Keratinocyte (primary cell): Measurements from ENCODE around the gene COA8.

Experiments used
- EZH2 ChIP-seq: IDR thresholded peaks from one replicate; pipeline ENCODE4 v1.6.1; 2012; ENCODE audit warnings: inconsistent platforms, mild to moderate bottlenecking, low read length, moderate library complexity
- TF ChIP-seq, protein P1 (sequence below), 3 experiments: IDR thresholded peaks in 1 of 3; conservative IDR thresholded peaks in 1 of 3; optimal IDR thresholded peaks in 1 of 3; 2 replicates in 2 of 3; 3 replicates in 1 of 3; pipeline versions ENCODE3 to v1.5.1; 2011; ENCODE audit warnings: low read length in 3 of 3, mild to moderate bottlenecking in 3 of 3, moderate library complexity in 2 of 3, control low read depth in 1 of 3, inconsistent platforms in 1 of 3; ENCODE audit not compliant: insufficient read depth in 2 of 3; ENCODE audit errors: extremely low read depth in 1 of 3

GRCh38 chr14:103545915-103546651 lies 16.7 kb upstream of the COA8 start:
- TF ChIP-seq, protein P1, sequence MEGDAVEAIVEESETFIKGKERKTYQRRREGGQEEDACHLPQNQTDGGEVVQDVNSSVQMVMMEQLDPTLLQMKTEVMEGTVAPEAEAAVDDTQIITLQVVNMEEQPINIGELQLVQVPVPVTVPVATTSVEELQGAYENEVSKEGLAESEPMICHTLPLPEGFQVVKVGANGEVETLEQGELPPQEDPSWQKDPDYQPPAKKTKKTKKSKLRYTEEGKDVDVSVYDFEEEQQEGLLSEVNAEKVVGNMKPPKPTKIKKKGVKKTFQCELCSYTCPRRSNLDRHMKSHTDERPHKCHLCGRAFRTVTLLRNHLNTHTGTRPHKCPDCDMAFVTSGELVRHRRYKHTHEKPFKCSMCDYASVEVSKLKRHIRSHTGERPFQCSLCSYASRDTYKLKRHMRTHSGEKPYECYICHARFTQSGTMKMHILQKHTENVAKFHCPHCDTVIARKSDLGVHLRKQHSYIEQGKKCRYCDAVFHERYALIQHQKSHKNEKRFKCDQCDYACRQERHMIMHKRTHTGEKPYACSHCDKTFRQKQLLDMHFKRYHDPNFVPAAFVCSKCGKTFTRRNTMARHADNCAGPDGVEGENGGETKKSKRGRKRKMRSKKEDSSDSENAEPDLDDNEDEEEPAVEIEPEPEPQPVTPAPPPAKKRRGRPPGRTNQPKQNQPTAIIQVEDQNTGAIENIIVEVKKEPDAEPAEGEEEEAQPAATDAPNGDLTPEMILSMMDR (optimal IDR thresholded peaks at IDR 0.05 in 1 of 3, IDR thresholded peaks at IDR 0.05 in 1 of 3, conservative IDR thresholded peaks at IDR 0.05 in 1 of 3; ENCODE audit: extremely low read depth in 1 of 3, insufficient read depth in 2 of 3, low read length in 3 of 3): no peak
- TF ChIP-seq EZH2: no peak
